NAMALWA (cell line): ENCODE measurements around the gene SSR1.
"Not testable (repeated sequence)": the region's sequence is repeated elsewhere in the genome, so short reads cannot be mapped to it uniquely, and the experiment has no call there.

Experiments
- DNase-seq: peaks from one replicate; pipeline ENCODE4 v3.0.0-alpha.2; 2015; ENCODE audit warnings: low spot score

The SSR1 gene

DNA sequence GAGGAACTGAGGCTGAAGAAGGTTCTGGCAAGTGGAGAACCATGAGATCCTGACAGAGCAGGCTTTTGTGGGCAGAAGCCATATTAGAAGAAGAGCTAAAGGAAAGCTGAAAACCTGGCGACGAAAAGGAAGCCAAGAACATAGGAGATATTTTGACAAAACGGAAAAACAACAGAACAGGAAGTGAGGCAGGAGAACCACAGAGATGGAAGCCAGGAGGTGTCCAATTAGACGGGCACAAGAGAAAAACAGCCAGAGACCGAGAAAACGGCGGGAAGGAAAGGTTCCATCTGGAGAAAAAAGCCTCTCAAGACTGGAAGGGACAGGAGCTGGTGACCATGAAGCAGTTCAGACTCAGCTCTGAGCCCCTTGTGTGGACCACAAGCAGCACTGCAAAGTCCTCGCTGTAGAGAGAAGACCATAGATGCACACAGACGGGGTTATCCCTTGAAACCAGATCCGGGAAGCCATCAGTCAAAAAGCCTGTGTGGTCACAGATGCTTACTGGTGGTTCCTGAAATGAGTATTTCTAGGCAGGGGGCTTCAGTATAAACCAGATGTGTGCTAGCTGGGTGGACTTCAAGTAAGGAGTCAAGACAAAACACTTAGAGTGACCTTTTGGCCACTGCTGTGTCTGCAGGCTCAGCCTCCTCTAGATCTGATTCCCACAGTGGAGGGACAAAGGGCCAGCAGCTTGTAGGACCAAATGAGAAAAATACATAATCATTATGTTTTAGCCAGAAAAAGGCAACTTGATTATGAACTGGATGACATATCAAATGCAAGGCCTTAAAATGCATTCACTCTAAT lies 30.7 kb downstream of the SSR1 start:
- DNase-seq, result no peak

DNA sequence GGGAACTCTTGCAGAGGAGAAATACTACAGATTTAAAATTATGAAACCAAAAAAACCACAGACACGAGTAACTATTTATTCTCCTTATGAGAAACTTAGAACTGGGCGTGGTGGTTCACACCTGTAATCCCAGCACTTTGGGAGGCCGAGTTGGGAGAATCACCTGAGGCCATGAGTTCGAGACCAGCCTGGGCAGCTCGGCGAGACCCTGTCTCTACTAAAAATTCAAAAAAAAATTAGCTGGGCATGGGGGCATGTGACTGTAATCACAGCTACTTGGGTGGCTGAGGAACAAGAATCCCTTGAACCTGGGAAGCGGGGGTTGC lies 36.8 kb downstream of the SSR1 start:
- no peak for DNase-seq

DNA sequence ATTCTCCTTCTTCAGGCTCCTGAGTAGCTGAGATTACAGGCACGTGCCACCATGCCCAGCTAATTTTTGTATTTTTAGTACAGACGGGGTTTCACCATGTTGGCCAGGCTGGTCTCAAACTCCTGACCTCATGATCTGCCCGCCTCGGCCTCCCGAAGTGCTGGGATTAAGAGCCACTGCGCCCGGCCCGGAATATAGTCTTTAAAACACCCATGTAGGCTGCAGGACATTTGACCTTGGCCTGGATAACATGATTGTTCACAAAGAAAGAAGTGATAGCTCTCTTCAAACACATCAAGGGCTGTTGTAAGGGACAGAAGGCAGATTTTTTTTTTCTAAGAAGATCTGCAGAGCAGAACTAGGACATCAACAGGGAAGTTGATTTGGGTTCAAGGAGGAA lies 38.5 kb downstream of the SSR1 start:
- not testable (repeated sequence) for DNase-seq

DNA sequence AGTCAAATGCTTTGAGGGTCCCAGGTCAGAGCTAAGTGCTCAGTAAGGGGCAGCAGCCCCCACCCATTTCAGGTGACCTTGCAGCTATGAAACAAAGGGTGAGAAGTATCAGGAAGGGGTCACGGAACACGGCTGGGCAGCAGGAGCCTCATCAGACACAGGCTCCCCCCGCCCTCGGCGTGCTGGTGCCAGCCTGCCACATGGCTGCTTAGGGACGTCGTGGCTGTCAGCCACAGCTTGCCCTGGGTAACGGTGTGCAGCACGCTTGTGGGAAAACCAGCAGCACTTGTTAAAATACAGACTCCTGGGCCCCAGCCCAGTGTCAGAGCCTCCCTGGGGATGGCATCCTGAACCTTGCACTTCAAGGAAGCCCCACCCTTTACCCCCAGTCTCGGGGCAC lies 39.3 kb downstream of the SSR1 start:
- DNase-seq, result no peak

DNA sequence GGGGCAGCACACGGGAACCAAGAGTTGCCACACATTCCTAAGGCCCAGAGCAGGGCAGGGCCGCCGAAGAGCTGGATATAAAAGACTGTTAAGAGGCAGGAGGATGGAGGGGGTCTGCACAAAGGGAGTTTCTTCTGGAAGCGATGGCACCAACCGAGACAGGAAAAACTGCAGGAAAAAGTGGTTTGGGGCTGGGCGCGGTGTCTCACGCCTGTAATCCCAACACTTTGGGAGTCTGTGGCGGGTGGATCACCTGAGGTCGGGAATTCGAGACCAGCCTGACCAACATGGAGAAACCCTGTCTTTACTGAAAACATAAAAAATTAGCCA lies 41.8 kb downstream of the SSR1 start:
- DNase-seq, result no peak

DNA sequence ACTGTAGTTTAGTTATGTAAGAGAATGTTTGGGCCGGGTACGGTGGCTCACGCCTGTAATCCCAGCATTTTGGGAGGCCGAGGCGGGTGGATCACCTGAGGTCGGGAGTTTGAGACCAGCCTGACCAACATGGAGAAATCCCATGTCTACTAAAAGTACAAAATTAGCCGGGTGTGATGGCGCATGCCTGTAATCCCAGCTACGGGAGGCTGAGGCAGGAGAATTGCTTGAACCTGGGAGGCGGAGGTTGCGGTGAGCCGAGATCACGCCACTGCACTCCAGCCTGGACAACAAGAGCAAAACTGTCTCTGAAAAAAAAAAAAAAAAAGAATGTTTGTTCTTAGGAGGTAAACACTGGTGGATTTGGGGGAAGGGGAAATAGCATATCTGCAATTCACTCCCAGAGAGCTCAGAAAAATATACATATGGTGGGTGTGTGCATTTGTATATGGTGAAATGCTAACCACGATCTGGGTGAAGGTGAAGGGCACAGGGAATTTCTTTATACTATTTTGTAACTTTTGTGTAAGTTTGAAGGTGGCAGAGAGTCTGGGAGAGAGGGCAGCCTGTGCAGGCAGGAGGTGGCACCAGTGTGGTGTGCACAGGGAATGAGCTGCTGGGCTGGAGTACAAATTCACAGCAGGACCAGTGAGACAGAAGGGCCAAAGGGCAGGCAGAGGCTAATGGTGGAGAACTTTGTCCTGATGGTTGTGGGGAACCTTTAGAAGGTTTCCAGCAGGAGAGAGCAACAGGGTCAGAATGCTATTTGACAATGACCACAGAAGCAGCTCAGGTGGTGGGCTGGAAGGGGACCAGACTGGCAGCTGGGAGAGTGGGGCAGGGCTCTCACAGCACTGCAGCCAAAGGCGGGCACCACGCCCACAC lies 42.4 kb downstream of the SSR1 start:
- DNase-seq, result no peak

DNA sequence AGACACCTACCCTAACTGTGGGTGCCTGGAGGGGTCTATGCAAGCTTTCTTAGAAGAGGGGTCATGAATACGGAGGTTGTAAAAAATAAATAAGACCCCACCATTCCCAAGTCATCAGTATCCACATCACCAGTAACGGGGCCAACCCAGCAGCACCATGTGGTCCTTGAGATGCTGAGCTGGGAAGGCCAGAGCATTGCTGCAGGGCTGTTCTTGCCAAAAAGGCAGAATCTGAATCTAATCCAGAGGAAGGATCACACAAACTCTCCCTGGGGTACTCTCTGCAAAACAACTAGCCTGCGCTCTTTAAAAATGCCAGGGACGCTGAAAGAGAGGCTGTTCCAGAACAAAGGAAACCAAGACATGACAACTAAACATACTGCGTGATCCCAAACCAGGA lies 43.2 kb downstream of the SSR1 start:
- DNase-seq, result no peak

DNA sequence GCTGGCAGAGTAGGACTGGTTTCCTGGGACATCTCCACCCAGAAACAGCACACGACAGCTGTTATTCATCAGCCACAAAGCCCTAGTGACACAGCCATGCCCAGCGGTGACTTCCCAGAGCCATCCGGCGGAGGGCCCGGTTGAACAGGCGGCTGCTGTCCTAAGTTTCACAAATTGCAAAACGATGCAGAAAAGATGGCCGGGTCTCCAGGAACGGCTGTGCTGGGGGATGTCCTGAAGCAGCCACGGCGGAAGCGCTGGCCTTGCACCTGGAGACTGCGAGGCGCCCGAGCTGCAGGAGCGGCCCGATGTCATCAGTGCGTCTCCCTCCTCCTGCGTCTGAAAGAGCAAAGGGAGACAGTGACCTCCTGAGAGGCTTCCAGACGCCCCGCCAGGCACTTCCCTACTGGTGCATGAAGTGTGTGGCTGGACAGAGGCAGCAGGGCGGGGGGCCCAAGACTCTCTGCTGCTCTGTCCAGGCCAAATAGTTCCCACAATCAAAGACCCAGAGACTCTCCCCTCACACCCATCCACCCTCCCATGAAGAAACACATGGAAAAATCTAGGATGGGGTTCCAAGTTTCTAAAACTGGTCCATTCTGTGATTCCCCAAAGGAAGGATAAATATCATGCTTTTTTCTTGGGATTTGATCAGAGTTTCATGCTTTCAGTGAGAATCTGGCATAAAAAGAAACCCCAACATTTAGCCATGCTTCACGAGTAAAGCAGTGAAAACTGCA lies 44.0 kb downstream of the SSR1 start:
- DNase-seq, result no peak

DNA sequence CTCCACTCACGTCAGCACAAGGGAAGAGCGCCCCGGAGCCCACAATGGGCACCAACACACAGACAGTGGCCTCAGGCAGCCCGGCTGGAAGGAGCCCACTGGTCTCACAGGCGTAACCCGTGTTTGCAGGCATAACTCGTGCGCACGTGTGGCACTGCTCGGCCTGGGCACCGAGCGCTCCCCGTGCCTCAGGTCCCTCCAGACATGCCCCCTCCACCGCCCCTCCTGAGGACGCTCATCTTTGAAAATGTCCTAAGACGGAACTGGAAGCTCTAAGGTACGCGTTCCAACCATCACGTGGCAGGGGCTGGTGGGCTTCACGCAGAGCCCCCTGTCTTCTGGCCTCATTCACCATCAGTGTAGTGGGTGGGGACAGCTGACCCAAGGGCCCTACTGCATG lies 44.6 kb downstream of the SSR1 start:
- DNase-seq, result no peak

DNA sequence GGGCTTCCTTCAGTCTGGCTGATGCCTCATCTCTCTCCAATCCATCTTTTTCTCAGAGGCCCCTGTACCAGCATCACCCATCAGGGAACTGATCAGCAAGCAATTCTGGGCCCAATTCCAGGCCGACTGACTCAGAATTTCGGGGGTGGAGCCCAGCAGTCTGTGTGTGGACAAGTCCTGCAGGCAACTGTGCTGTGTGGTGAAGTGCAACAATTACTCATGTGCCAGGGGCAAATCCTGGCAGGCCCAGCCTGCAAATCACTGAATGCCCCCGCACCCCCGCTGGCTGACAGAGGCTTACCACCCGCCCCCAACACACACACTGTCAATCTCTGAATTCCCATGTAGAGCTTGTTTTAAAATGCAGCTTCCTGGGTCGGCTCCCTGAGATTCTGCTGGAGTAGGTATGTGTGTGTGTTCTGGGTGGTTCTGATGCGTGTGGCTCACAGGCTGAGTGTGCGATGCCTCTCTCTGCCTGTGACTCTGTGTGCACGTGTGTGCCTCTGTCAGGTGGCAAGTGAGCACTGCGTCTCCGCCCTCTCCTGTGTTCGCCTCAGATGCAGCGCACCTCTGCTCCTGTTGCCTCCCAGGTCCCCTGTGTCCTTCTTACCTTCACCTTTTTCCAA lies 45.4 kb downstream of the SSR1 start:
- DNase-seq, result no peak

DNA sequence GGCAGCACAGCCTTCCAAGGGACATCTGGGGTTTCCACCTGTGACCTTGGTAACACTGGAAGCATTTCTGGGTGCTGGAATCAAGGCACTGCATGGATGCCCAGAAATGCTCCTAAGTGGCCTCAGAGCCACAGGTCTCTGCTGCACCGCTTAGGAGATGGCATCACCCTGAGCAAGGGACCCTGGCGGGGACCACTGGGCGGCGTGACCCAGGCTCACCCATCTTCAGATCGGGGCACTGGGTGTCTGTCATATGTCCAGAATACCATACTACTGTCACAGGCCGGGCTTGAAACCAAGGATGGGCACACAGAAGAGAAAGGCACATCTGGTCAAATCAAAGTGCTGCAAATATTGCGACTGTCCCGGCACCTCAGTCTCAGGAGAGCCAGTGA lies 45.9 kb downstream of the SSR1 start:
- DNase-seq, result no peak

DNA sequence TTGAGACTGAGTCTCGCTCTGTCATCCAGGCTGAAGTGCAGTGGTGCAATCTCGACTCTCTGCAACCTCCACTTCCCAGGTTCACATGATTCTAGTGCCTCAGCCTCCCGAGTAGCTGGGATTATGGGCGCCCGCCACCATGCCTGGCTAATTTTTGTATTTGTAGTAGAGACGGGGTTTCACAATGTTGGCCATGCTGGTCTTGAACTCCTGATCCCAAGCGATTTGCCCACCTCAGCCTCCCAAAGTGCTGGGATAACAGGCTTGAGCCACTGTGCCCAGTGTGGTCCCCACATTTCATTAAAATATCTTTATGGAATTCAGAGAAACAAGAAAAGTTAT lies 47.6 kb downstream of the SSR1 start:
- DNase-seq, result not testable (repeated sequence)

DNA sequence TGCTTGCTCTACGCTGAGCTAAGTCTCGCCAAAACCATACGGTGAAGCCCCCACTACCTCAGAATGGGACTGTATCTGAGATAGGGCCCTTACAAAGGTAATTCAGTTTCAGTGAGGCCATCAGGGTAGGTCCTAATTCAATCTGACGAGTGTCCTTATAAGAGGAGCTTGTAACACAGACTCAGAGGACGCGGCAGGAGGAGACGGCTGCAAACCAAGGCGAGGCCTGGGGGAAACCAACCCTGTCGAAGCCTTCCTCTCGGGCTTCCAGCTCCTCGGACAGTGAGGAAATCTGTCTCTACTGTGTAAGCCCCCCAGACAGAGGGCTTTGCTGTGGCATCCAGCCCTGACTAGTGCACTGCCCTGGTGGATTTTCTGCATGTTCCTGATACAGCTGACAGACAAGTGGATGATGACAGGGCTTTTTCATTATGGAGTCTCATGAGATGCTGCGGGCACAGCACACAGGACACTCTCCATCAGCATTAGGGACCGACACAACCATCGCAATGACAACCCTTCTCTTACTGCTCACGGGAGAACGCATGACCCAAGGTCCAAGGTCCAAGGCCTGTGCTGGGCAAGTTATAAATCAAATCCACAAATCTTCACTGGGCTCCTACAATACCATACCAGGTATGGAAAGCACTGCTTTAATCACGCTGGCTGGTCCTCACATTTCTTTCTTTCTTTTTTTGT lies 48.2 kb downstream of the SSR1 start:
- DNase-seq, result no peak

DNA sequence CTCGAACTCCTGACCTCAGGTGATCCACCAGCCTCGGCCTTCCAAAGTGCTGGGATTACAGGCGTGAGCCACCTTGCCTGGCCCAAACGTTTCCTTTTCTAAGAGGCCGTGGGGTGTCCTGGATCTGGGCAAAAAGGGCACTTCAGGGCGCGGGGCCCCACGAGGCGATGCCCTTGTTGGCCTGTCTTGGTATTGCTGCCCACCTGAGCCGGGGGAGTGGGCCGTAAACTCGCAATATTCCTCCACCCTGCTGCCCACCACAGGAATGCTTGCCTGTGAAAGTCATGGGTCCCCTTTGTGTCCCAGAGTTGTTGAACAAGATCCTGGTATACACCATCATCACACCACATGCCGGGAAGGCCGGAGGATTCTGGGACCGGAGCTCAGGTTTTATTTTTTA lies 49.0 kb downstream of the SSR1 start:
- DNase-seq, result no peak

DNA sequence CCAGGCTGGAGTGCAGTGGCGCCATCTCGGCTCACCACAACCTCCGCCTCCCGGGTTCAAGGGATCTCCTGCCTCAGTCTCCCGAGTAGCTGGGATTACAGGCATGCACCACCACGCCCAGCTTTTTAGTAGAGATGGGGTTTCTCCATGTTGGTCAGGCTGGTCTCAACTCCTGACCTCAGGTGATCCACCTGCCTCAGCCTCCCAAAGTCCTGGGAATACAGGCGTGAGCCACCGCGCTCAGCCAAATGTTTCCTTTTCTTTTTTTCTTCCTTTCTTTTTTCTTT lies 49.5 kb downstream of the SSR1 start:
- DNase-seq, result not testable (repeated sequence)

DNA sequence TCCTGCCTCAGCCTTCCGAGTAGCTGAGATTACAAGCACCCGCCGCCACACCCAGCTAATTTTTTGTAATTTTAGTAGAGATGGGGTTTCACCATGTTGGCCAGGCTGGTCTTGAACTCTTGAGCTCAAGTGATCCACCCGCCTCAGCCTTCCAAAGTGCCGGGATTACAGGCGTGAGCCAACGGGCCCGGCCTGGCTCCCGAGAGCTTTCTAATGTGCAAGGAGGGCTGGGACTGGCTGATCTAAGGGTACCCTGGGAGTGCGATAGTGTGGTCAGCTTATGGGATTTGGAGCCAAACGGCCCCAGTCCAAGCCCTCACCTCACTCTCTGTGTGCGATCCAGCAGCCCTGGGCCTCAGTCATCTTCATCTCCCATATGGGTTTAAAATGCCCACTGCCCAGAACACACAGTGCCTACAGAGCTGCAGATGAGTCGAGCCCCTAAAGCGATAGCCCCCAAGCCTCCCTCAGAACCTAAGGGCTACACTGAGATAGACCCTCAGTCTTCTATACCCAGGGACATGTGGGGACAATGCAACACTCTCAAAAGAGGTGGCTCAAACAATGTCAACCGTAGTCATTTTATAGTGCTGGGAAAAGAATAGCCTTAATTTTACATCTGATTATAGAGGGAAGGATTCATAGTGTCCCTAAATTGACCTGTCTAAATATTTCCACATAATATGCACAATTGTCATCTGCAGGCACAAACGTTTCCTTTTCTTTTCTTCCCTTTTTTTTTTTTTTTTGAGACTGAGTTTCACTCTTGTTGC lies 50.1 kb downstream of the SSR1 start:
- no peak for DNase-seq

DNA sequence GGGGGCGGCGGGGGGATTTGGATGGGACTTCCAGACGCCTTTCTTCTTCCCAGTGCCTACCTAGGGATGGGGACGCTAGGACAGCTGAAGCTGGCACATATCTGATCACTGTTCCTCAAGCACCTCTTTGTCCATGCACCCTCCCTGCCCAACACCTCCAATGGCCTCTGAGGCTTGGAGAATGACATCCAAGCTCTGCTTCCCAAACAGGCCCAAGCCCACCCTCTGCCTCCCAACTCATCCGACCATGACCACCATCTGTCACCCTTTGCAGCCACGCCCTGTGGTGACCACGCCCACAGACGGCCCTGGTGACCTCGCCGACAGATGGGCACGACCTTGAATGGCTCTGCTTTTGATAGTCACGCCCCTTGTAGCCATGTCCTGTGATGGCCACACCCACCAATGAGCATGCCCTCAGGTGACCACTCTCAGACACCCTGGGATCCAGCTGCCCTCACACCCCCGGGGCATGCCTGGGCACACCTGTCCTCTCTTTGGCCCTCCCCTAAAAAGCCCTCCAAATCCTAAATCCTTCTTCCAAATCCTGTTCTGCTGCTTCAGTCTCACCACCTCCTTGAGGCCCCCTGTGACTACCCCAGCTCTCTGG lies 51.0 kb downstream of the SSR1 start:
- DNase-seq, result no peak

DNA sequence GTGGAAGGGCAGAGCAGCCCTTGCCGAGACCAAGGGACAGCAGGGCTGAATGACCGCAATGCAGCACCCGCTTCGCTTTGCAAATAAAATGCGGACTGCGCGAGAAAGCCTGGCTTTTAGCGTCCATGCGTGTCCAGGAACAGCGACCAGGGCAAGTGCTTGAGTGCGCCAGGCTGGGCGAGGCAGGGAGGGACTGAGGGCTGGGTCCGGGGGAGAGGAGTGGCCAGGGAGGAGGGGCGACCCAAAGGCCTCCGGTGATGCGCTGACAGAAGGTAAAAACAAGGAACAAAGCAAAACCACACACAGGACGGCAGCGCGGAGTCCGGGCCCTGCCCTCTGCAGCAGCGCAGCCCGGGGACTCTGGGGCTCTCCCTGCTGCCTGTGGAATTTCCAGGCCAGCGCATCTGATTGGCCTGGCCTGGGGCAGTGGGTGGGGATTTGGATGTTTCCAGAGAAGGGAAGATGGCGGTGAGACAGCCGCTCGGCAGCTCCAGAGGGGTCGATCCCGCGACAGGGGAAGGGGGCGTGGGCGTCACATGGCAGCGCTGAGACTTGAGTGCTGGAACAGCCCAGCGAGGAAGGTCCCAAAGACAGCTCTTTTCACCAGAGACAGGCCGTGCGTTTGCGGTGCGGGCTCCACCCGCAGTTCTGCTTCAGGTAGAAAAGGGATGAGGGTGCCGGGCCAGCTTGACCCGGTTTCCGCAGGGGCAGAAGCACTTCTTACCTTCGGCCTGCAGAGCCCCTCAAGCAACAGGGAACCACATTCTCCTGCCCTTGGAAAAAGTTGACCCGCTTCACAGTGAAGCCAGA lies 51.8 kb downstream of the SSR1 start:
- DNase-seq, result no peak

DNA sequence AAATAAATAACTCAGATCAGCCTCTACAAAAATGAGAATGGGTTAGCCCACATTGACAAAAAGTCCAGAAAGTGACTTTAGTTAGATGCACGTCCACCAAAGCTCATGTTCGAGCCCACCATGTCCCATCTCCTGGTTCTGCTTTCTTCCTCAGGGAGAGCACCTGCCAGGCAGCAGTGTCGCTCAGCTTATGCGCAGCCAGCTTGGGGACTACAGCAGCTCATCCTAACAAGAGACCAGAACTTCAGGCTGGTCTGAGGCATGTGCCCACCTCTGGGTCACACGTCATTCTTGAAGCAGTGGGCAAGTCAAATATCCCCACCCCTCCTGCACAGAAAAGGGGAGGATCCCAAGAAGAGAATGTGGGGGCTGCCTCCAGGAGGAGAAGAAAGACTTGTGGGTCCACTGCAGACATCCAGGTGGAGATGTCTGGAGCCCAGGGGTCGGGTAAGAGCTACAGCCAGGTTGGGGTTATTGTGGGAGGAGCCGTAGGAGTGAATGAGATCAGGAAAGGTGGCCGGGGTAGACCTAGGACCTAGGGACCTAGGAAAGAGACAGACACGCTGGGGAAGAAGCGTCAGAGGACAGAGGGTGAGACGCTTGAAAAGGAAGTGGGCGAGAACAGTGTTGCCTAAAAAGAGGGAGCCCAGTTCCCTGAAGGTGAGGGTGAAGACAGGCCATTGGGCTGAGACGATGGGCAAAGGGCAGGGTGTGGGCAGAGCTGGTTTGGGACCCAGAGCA lies 52.5 kb downstream of the SSR1 start:
- no peak for DNase-seq
